SK-N-SH treated with all-trans-retinoic acid at 6 μM for 48 hours (cell line): ENCODE data around the gene LAMA5.

Experiments
- ATAC-seq: fragments of 200-7000 bp; cut with Tn5 transposase; 3 replicates; pipeline ENCODE4 v1.9.1; 2020; ENCODE audit warnings: mild to moderate bottlenecking, moderate library complexity
- ARNTL ChIP-seq: fragments of 450-650 bp; formaldehyde crosslinking; IDR thresholded peaks from 2 replicates; pipeline ENCODE4 v1.5.0; 2020; ENCODE audit warnings: low read depth, mild to moderate bottlenecking, moderate library complexity, borderline replicate concordance
- BACH2 ChIP-seq: fragments of 250-450 bp; sonication (Bioruptor Pico); IDR thresholded peaks from 2 replicates; pipeline ENCODE4 v1.9.0; 2021; ENCODE audit warnings: mild to moderate bottlenecking, borderline replicate concordance
- CSDC2 ChIP-seq: fragments of 250-450 bp; sonication (Bioruptor Pico); IDR thresholded peaks from 2 replicates; pipeline ENCODE4 v1.5.0; 2020; ENCODE audit warnings: mild to moderate bottlenecking, moderate library complexity
- ESRRG ChIP-seq: fragments of 250-450 bp; sonication (Bioruptor Pico); IDR thresholded peaks from 2 replicates; pipeline ENCODE4 v1.6.1; 2021; ENCODE audit warnings: mild to moderate bottlenecking
- GLIS3 ChIP-seq: fragments of 250-450 bp; sonication (Bioruptor Pico); IDR thresholded peaks from 2 replicates; pipeline ENCODE4 v1.5.0; 2020; ENCODE audit warnings: mild to moderate bottlenecking, moderate library complexity
- ISL1 ChIP-seq: fragments of 250-450 bp; sonication (Bioruptor Pico); IDR thresholded peaks from 2 replicates; pipeline ENCODE4 v2.1.2; 2022; ENCODE audit warnings: mild to moderate bottlenecking, moderate library complexity
- OSR1 ChIP-seq: fragments of 250-450 bp; sonication (Bioruptor Pico); IDR thresholded peaks from 2 replicates; pipeline ENCODE4 v1.8.0; 2022; ENCODE audit warnings: moderate library complexity, mild to moderate bottlenecking, inconsistent platforms
- PPARA ChIP-seq: fragments of 250-450 bp; sonication (Bioruptor Pico); IDR thresholded peaks from 2 replicates; pipeline ENCODE4 v1.5.0; 2020; ENCODE audit warnings: mild to moderate bottlenecking, borderline replicate concordance
- SNAI2 ChIP-seq: fragments of 250-450 bp; sonication (Bioruptor Pico); IDR thresholded peaks from 2 replicates; pipeline ENCODE4 v1.5.0; 2020; ENCODE audit warnings: mild to moderate bottlenecking, moderate library complexity
- TCF4 ChIP-seq: fragments of 250-450 bp; sonication (Bioruptor Pico); IDR thresholded peaks from 2 replicates; pipeline ENCODE4 v1.8.0; 2021; ENCODE audit warnings: mild to moderate bottlenecking, moderate library complexity, borderline replicate concordance
- TOX ChIP-seq: fragments of 250-450 bp; sonication (Bioruptor Pico); IDR thresholded peaks from 2 replicates; pipeline ENCODE4 v1.8.0; 2021; ENCODE audit warnings: mild to moderate bottlenecking, moderate library complexity, borderline replicate concordance
- ZC3H10 ChIP-seq: fragments of 250-450 bp; sonication (Bioruptor Pico); IDR thresholded peaks from 2 replicates; pipeline ENCODE4 v1.5.1; 2021; ENCODE audit warnings: mild to moderate bottlenecking, moderate library complexity
- ZFP3 ChIP-seq: fragments of 250-450 bp; sonication (Bioruptor Pico); IDR thresholded peaks from 2 replicates; pipeline ENCODE4 v1.5.0; 2020; ENCODE audit warnings: mild to moderate bottlenecking, moderate library complexity
- ZFP30 ChIP-seq: fragments of 450-650 bp; formaldehyde crosslinking; IDR thresholded peaks from 2 replicates; pipeline ENCODE4 v1.5.0; 2022; ENCODE audit warnings: mild to moderate bottlenecking, moderate library complexity
- ZNF565 ChIP-seq: fragments of 450-650 bp; formaldehyde crosslinking; conservative IDR thresholded peaks from 2 replicates; pipeline ENCODE4 v1.5.0; 2020; ENCODE audit warnings: low read depth, mild to moderate bottlenecking, moderate library complexity
- ZNF70 ChIP-seq: fragments of 450-650 bp; formaldehyde crosslinking; IDR thresholded peaks from 2 replicates; pipeline ENCODE4 v1.5.0; 2020; ENCODE audit warnings: mild to moderate bottlenecking, moderate library complexity
- ZNF8 ChIP-seq: fragments of 450-650 bp; formaldehyde crosslinking; IDR thresholded peaks from 2 replicates; pipeline ENCODE4 v1.5.0; 2020; ENCODE audit warnings: mild to moderate bottlenecking, moderate library complexity
- TF ChIP-seq, protein P1 (sequence below): fragments of 250-450 bp; sonication (Bioruptor Pico); IDR thresholded peaks from 2 replicates; pipeline ENCODE4 v1.5.1; 2020; ENCODE audit warnings: low read depth, mild to moderate bottlenecking, moderate library complexity
- TF ChIP-seq, protein P2 (sequence below): fragments of 250-450 bp; sonication (Bioruptor Pico); IDR thresholded peaks from 2 replicates; pipeline ENCODE4 v1.5.1; 2021; ENCODE audit warnings: mild to moderate bottlenecking, moderate library complexity
- TF ChIP-seq, protein P3 (sequence below): fragments of 250-450 bp; sonication (Bioruptor Pico); IDR thresholded peaks from 2 replicates; pipeline ENCODE4 v1.8.0; 2021; ENCODE audit warnings: low read depth, mild to moderate bottlenecking, moderate library complexity, borderline replicate concordance

LAMA5 gene

DNA sequence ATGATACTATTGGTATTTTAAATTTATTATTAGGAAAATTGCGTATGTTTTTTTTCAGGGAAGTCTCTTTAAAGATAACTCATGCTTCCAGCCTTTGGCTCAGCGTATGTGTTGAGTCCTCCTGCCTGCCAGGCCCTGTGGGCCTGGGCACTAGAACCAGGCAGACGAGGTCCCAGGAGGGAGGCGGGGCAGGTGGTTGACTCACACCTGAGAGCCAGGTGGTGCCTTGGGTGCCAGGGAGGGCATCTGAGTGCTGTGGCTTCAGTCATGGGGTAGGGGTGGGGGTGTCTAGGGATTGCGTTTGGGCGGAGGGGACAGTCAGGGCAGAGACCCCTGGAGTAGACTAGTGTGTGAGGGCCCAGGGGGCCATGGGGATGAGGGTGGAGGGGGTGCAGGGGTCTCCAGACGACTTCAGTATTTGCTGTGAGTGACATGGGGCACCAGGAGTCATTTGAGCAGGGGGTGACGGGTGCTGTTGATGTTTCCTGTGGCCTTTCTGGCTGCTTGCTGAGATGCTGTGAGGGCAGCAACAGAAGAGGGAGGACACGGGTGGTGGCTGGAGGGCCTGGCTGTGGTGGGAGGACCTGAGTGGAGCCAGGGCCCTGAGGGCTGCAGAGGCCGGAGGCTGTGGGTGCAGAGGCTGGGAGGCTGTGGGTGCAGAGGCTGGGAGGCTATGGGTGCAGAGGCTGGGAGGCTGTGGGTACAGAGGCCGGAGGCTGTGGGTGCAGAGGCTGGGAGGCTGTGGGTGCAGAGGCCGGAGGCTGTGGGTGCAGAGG, 79.2 kb downstream of the LAMA5 start:
- ATAC-seq = no peak

DNA sequence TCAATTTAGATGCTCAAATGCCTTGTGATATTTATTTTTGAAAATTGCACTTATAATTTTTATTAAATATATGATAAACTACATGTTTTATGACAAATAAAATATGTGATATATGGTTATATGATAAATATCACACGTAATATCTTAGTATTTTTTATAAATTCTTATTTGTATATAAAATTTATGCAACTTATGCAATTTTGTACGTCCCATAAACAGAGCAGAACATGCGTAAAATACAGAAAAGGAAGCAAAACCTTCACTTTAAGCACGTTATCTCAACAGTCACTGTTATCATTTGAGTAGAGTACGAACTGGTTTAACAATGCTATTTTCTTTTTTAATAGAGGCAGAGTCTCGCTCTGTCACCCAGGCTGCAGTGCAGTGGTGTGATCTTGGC, 80.0 kb downstream of the LAMA5 start:
- no peak for TF ChIP-seq PPARA
- TF ChIP-seq ESRRG (CRISPR knock-in tag) = no peak
- no peak for TF ChIP-seq ARNTL (CRISPR knock-in tag)
- no peak for TF ChIP-seq ZNF70 (CRISPR knock-in tag)
- TF ChIP-seq ZC3H10 (CRISPR knock-in tag) = no peak
- TF ChIP-seq, protein P1, sequence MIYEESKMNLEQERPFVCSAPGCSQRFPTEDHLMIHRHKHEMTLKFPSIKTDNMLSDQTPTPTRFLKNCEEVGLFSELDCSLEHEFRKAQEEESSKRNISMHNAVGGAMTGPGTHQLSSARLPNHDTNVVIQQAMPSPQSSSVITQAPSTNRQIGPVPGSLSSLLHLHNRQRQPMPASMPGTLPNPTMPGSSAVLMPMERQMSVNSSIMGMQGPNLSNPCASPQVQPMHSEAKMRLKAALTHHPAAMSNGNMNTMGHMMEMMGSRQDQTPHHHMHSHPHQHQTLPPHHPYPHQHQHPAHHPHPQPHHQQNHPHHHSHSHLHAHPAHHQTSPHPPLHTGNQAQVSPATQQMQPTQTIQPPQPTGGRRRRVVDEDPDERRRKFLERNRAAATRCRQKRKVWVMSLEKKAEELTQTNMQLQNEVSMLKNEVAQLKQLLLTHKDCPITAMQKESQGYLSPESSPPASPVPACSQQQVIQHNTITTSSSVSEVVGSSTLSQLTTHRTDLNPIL = no peak
- no peak for TF ChIP-seq SNAI2
- ATAC-seq = no peak

More for the DNA sequence above, 79.2 kb downstream of the LAMA5 start:
- TF ChIP-seq ISL1 (CRISPR knock-in tag) (no peak), OSR1 (no peak), ESRRG (CRISPR knock-in tag) (no peak), ARNTL (CRISPR knock-in tag) (no peak), PPARA (no peak), ZNF70 (CRISPR knock-in tag) (no peak), ZC3H10 (CRISPR knock-in tag) (no peak), ZFP30 (CRISPR knock-in tag) (no peak)
- TF ChIP-seq, protein P2, sequence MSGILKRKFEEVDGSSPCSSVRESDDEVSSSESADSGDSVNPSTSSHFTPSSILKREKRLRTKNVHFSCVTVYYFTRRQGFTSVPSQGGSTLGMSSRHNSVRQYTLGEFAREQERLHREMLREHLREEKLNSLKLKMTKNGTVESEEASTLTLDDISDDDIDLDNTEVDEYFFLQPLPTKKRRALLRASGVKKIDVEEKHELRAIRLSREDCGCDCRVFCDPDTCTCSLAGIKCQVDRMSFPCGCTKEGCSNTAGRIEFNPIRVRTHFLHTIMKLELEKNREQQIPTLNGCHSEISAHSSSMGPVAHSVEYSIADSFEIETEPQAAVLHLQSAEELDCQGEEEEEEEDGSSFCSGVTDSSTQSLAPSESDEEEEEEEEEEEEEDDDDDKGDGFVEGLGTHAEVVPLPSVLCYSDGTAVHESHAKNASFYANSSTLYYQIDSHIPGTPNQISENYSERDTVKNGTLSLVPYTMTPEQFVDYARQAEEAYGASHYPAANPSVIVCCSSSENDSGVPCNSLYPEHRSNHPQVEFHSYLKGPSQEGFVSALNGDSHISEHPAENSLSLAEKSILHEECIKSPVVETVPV (CRISPR knock-in tag) = no peak
- TF ChIP-seq, protein P1 = no peak

DNA sequence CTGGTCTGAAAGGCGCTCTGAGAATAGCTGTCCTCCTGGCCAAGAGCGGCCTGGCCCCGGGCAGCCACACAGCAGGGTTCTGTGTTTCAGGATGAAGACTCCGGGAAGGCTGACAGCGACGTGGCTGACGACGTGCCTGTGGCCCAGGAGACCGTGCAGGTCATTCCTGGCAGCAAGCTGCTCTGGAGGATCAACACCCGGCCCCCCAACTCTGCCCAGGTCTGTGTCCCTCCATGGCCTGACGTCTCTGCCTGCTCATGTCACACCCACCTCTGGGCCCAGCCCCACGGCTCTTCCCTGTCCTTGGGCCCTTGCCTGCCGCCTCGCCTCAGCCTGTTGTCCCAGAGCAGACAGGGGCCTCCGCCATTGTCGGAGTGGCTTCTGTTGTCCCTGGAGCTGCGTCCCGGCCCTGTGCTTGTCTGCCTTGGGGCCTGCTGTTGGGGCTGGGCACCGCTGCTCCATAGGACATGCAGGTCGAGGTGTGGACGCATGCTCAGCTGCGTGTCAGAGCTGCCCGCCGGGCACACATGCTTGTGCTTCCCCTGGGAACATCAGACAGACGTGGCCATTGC, 80.5 kb downstream of the LAMA5 start:
- ATAC-seq = no peak
- TF ChIP-seq, protein P3, sequence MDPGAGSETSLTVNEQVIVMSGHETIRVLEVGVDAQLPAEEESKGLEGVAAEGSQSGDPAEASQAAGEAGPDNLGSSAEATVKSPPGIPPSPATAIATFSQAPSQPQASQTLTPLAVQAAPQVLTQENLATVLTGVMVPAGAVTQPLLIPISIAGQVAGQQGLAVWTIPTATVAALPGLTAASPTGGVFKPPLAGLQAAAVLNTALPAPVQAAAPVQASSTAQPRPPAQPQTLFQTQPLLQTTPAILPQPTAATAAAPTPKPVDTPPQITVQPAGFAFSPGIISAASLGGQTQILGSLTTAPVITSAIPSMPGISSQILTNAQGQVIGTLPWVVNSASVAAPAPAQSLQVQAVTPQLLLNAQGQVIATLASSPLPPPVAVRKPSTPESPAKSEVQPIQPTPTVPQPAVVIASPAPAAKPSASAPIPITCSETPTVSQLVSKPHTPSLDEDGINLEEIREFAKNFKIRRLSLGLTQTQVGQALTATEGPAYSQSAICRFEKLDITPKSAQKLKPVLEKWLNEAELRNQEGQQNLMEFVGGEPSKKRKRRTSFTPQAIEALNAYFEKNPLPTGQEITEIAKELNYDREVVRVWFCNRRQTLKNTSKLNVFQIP (CRISPR knock-in tag) = no peak
- TF ChIP-seq GLIS3 (no peak), CSDC2 (no peak), OSR1 (no peak), ESRRG (CRISPR knock-in tag) (no peak), ZC3H10 (CRISPR knock-in tag) (no peak)
- TF ChIP-seq, protein P1 = no peak

DNA sequence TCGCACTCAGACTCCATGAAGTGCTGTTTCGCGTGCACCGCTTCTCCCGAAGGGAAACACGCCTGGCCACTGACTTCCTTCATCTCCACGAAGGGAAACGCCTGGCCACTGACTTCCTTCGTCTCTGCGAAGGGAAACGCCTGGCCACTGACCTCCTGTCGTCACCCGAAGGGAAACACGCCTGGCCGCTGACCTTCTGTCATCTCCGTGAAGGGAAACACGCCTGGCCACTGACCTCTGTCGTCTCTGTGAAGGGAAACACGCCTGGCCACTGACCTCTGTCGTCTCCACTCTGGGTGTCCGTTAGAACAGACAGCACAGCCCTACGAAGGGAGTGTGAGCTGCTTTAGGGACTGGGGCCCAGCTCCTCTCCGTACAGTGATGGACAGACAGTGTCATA, 81.4 kb downstream of the LAMA5 start:
- no peak for ATAC-seq
- no peak for TF ChIP-seq TCF4 (CRISPR knock-in tag)
- no peak for TF ChIP-seq SNAI2
- TF ChIP-seq ISL1 (CRISPR knock-in tag) = no peak
- TF ChIP-seq, protein P2 (CRISPR knock-in tag) = no peak
- TF ChIP-seq ZNF565 (CRISPR knock-in tag) = no peak
- no peak for TF ChIP-seq ZFP3 (CRISPR knock-in tag)
- TF ChIP-seq BACH2 (CRISPR knock-in tag) = no peak
- no peak for TF ChIP-seq ZFP30 (CRISPR knock-in tag)
- TF ChIP-seq, protein P3 (CRISPR knock-in tag) = no peak
- no peak for TF ChIP-seq ZNF8
- TF ChIP-seq TOX (CRISPR knock-in tag) = no peak
- no peak for TF ChIP-seq ZNF70 (CRISPR knock-in tag)
